ENCODE measurements around the gene CRYGC.

DNA sequence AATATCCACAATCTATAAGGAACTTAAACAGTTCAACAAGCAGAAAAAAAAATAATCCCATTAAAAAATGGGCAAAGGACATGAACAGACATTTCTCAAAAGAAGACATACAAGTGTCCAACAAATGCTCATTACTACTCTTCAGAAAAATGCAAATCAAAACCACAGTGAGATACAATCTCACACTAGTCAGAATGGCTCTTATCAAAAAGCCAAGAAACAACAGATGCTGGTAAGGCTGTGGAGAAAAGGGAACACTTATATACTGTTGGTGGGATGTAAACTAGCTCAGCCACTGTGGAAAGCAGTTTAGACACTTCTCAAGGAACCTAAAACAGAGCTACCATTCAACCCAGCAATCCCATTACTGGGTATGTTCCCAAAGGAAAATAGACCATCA lies 23.5 kb upstream of the CRYGC start:
- TF ChIP-seq, protein P1, sequence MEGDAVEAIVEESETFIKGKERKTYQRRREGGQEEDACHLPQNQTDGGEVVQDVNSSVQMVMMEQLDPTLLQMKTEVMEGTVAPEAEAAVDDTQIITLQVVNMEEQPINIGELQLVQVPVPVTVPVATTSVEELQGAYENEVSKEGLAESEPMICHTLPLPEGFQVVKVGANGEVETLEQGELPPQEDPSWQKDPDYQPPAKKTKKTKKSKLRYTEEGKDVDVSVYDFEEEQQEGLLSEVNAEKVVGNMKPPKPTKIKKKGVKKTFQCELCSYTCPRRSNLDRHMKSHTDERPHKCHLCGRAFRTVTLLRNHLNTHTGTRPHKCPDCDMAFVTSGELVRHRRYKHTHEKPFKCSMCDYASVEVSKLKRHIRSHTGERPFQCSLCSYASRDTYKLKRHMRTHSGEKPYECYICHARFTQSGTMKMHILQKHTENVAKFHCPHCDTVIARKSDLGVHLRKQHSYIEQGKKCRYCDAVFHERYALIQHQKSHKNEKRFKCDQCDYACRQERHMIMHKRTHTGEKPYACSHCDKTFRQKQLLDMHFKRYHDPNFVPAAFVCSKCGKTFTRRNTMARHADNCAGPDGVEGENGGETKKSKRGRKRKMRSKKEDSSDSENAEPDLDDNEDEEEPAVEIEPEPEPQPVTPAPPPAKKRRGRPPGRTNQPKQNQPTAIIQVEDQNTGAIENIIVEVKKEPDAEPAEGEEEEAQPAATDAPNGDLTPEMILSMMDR (IDR thresholded peaks at IDR 0.05; ENCODE audit: extremely low read depth in 1 of 2, insufficient read depth in 1 of 2, low read depth in 1 of 2, low read length in 2 of 2): no peak
- TF ChIP-seq MYC (IDR thresholded peaks at IDR 0.05; ENCODE audit: low read depth, low read length) (no peak), POLR2A (IDR thresholded peaks at IDR 0.05; ENCODE audit: low read depth, low read length) (no peak), EZH2 (IDR thresholded peaks at IDR 0.05; ENCODE audit: borderline replicate concordance, low read depth, low read length, severe bottlenecking) (no peak), FOS (IDR thresholded peaks at IDR 0.05; ENCODE audit: borderline replicate concordance, insufficient read depth, low read length) (no peak), POLR2AphosphoS5 (IDR thresholded peaks at IDR 0.05; ENCODE audit: insufficient read depth, low read depth, low read length) (no peak), GATA2 (IDR thresholded peaks at IDR 0.05; ENCODE audit: insufficient read depth, insufficient read length, low read depth, low read length) (no peak), JUN (IDR thresholded peaks at IDR 0.05; ENCODE audit: borderline replicate concordance, insufficient read depth, insufficient read length, low read depth) (no peak)
- TF ChIP-seq, protein P2, sequence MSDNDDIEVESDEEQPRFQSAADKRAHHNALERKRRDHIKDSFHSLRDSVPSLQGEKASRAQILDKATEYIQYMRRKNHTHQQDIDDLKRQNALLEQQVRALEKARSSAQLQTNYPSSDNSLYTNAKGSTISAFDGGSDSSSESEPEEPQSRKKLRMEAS (IDR thresholded peaks at IDR 0.05; ENCODE audit: insufficient read depth, insufficient read length): no peak
